ENCODE data around the gene SHISA4. TPM values are rescaled to one million over a fixed set of nuclear protein-coding genes. Genes with fewer than 3 reads are reported as not detected.

SHISA4 gene
- total RNA-seq, 1 experiment from 2014 or later, result 3.0 TPM

DNA sequence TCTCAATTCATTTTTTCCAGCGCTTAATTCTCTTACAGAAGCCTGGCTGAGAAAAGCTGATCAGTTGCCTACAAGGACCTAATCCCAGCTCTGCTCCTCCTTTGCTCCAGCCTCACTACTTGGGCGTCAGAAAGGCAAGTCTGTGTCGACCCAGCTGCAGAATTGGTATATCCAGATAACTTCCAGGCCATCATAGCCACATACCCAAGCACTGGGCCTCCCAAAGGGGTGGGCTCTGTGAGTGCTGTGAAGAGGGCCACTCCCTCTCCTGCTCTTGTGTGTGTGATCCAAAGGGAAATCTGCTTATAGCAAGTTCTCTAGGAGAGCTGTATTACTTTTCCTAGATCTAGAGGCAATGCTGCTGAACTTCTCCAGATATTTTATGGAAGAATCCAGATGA is 39.6 kb downstream of the SHISA4 start:
- peaks cover 7% of the 10 kb centered on the region for H3K4me1 Mint-ChIP-seq (ENCODE audit: low read depth, unreplicated experiment)
- H3K9me3 Mint-ChIP-seq (ENCODE audit: unreplicated experiment), result no peaks in the 10 kb centered on the region
- Histone ChIP-seq H3K4me3 (ENCODE audit: low read depth, low read length) (no peak overlapping the region), H3K9me3 (no peaks in the 10 kb centered on the region), H3K36me3 (ENCODE audit: control insufficient read depth, insufficient read depth, low read length) (no peaks in the 10 kb centered on the region), H3K27me3 (replicated peaks; ENCODE audit: control insufficient read depth, insufficient read depth, low read length) (no peaks in the 10 kb centered on the region), H3K4me1 (peaks cover 11% of the 10 kb centered on the region; the same call in 1 of the 2 replicates)
- TF ChIP-seq, protein P1, sequence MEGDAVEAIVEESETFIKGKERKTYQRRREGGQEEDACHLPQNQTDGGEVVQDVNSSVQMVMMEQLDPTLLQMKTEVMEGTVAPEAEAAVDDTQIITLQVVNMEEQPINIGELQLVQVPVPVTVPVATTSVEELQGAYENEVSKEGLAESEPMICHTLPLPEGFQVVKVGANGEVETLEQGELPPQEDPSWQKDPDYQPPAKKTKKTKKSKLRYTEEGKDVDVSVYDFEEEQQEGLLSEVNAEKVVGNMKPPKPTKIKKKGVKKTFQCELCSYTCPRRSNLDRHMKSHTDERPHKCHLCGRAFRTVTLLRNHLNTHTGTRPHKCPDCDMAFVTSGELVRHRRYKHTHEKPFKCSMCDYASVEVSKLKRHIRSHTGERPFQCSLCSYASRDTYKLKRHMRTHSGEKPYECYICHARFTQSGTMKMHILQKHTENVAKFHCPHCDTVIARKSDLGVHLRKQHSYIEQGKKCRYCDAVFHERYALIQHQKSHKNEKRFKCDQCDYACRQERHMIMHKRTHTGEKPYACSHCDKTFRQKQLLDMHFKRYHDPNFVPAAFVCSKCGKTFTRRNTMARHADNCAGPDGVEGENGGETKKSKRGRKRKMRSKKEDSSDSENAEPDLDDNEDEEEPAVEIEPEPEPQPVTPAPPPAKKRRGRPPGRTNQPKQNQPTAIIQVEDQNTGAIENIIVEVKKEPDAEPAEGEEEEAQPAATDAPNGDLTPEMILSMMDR (IDR thresholded peaks at IDR 0.05; ENCODE audit: insufficient read depth in 1 of 2, low read depth in 1 of 2, low read length in 1 of 2, severe bottlenecking in 1 of 2, unreplicated experiment in 1 of 2), result no peak
- no peaks in the 10 kb centered on the region for H3K36me3 Mint-ChIP-seq (ENCODE audit: insufficient read depth, unreplicated experiment)
- CTCF ChIA-PET, result no interaction called here
- intact Hi-C loops (cut with micrococcal nuclease; ENCODE audit: unreplicated experiment), result no loop called here
- H3K27me3 Mint-ChIP-seq (ENCODE audit: insufficient read depth, unreplicated experiment), result no peaks in the 10 kb centered on the region
- POLR2A ChIA-PET, result no interaction called here
- no TSS peak for BruUV-seq (replicated peaks)
- H3K27ac Mint-ChIP-seq (ENCODE audit: unreplicated experiment), result no peak overlapping the region
- DNase-seq, result no peak
- no peak overlapping the region for H3K4me3 Mint-ChIP-seq (ENCODE audit: unreplicated experiment)

DNA sequence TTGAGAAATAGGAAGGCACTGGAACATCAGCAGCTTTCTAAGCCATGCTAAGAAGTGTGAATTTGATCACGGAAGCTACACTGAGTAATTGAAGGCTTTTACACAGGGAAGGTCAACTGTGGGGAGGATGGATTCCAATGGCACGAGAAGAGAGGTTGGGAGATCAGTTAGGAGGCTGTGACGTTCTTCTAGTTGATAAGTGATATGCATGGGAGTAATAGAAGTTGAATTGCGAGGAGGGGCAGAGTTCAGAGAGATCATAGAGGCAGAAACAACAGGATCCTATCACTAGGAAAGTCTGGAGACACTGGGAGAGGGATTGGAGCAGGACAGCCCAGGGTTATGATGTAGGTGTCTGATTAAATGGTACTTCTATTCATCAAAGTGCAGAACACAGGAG is 41.4 kb downstream of the SHISA4 start:
- no peaks in the 10 kb centered on the region for H3K9me3 Mint-ChIP-seq (ENCODE audit: unreplicated experiment)
- Histone ChIP-seq H3K9me3 (no peaks in the 10 kb centered on the region), H3K4me1 (peaks cover 11% of the 10 kb centered on the region; the same call in 1 of the 2 replicates), H3K4me3 (ENCODE audit: low read depth, low read length) (no peak overlapping the region), H3K27me3 (replicated peaks; ENCODE audit: control insufficient read depth, insufficient read depth, low read length) (no peaks in the 10 kb centered on the region), H3K36me3 (ENCODE audit: control insufficient read depth, insufficient read depth, low read length) (no peaks in the 10 kb centered on the region)
- H3K36me3 Mint-ChIP-seq (ENCODE audit: insufficient read depth, unreplicated experiment), result no peaks in the 10 kb centered on the region
- no peak overlapping the region for H3K27ac Mint-ChIP-seq (ENCODE audit: unreplicated experiment)
- DNase-seq, result no peak
- H3K4me3 Mint-ChIP-seq (ENCODE audit: unreplicated experiment), result no peak overlapping the region
- CTCF ChIA-PET, result no interaction called here
- no TSS peak for BruUV-seq (replicated peaks)
- intact Hi-C loops (cut with micrococcal nuclease; ENCODE audit: unreplicated experiment), result no loop called here
- H3K27me3 Mint-ChIP-seq (ENCODE audit: insufficient read depth, unreplicated experiment), result no peaks in the 10 kb centered on the region
- TF ChIP-seq, protein P1 (IDR thresholded peaks at IDR 0.05; ENCODE audit: insufficient read depth in 1 of 2, low read depth in 1 of 2, low read length in 1 of 2, severe bottlenecking in 1 of 2, unreplicated experiment in 1 of 2), result no peak
- POLR2A ChIA-PET, result no interaction called here
- H3K4me1 Mint-ChIP-seq (ENCODE audit: low read depth, unreplicated experiment), result no peaks in the 10 kb centered on the region

DNA sequence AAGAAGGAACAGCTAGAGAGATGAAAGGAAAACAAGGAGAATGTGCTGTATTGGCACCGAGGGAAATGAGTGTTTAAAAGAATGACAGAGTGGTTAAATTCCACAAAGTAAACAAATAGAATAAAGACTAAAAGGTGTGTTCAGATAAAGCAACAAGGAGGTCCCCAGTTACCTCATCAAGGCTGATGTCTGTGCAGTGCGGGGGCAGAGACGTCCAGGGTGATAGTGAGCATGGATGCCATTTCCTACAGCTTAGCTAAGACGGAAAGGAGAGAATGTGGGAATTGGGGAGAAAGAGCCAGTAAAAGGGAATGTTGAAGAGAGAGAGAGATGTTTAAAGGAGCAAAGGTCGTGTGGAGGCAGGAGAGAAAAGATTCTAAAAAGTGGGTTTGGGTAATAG is 42.1 kb downstream of the SHISA4 start:
- H3K27me3 ChIP-seq (replicated peaks; ENCODE audit: control insufficient read depth, insufficient read depth, low read length), result no peaks in the 10 kb centered on the region
- no TSS peak for BruUV-seq (replicated peaks)

More for the DNA sequence above, 42.1 kb downstream of the SHISA4 start:
- no peaks in the 10 kb centered on the region for H3K27me3 Mint-ChIP-seq (ENCODE audit: insufficient read depth, unreplicated experiment)
- no peaks in the 10 kb centered on the region for H3K4me1 Mint-ChIP-seq (ENCODE audit: low read depth, unreplicated experiment)
- Histone ChIP-seq H3K4me1 (peaks cover 11% of the 10 kb centered on the region; the same call in 1 of the 2 replicates), H3K9me3 (no peaks in the 10 kb centered on the region), H3K4me3 (ENCODE audit: low read depth, low read length) (no peak overlapping the region), H3K36me3 (ENCODE audit: control insufficient read depth, insufficient read depth, low read length) (no peaks in the 10 kb centered on the region)
- no peaks in the 10 kb centered on the region for H3K9me3 Mint-ChIP-seq (ENCODE audit: unreplicated experiment)
- TF ChIP-seq, protein P1 (IDR thresholded peaks at IDR 0.05; ENCODE audit: insufficient read depth in 1 of 2, low read depth in 1 of 2, low read length in 1 of 2, severe bottlenecking in 1 of 2, unreplicated experiment in 1 of 2), result no peak
- no peak overlapping the region for H3K4me3 Mint-ChIP-seq (ENCODE audit: unreplicated experiment)
- intact Hi-C loops (cut with micrococcal nuclease; ENCODE audit: unreplicated experiment), result no loop called here
- no peak overlapping the region for H3K27ac Mint-ChIP-seq (ENCODE audit: unreplicated experiment)
- no peaks in the 10 kb centered on the region for H3K36me3 Mint-ChIP-seq (ENCODE audit: insufficient read depth, unreplicated experiment)
- CTCF ChIA-PET, result interaction anchor here (0.7 kb wide), 1 partner anchor 88 kb away, joined by 5 read pairs; no protein-coding TSS in a partner anchor
- POLR2A ChIA-PET, result no interaction called here
- no peak for DNase-seq

All from Caco-2 (cell line).